Activated CD4-positive, alpha-beta memory T cell treated with anti-CD3 and anti-CD28 coated beads for 36 hours (primary cell): ENCODE measurements around the gene CBX4. TPM values are rescaled to one million over a fixed set of nuclear protein-coding genes. Genes with fewer than 3 reads are reported as not detected.

Experiments
- CTCF ChIA-PET: fragments of 350-600 bp; sonication (Branson Sonifier 250); formaldehyde crosslinking; loops from one replicate; lab custom pipeline; 2021; ENCODE audit warnings: antibody characterized with exemption, inconsistent platforms; lab: Charles Lee
- POLR2A ChIA-PET: fragments of 350-600 bp; sonication (Branson Sonifier 250); formaldehyde crosslinking; loops from one replicate; lab custom pipeline; 2021; ENCODE audit warnings: antibody characterized with exemption; lab: Charles Lee
- DNase-seq: peaks from one replicate; pipeline ENCODE4 v3.0.0-alpha.2; 2020
- H3K27ac Mint-ChIP-seq: one replicate; pipeline ENCODE4 v1.8.0; 2021; ENCODE audit warnings: mixed read lengths
- H3K27me3 Mint-ChIP-seq: one replicate; pipeline ENCODE4 v1.8.0; 2021; ENCODE audit warnings: mixed read lengths
- H3K36me3 Mint-ChIP-seq: one replicate; pipeline ENCODE4 v1.8.0; 2021; ENCODE audit warnings: mixed read lengths
- H3K4me1 Mint-ChIP-seq: one replicate; pipeline ENCODE4 v1.8.0; 2021; ENCODE audit warnings: low read depth, mixed read lengths
- H3K4me3 Mint-ChIP-seq: one replicate; pipeline ENCODE4 v1.8.0; 2021; ENCODE audit warnings: mild to moderate bottlenecking, mixed read lengths
- H3K9me3 Mint-ChIP-seq: one replicate; pipeline ENCODE4 v1.8.0; 2021; ENCODE audit warnings: mixed read lengths
- intact Hi-C: fragments of 100-400 bp; cut with micrococcal nuclease; formaldehyde crosslinking; loops from one replicate; pipeline ENCODE4 v1.15.1; 2023
- total RNA-seq, 2 experiments: library from RNA; stranded (reverse); gene quantifications; one replicate each; pipeline ENCODE4 v1.2.3, GENCODE V29; 2021

The CBX4 gene
- total RNA-seq, 2 experiments from 2014 or later: 14.0 to 14.2 TPM

- CTCF ChIA-PET: no interaction called here
- Mint-ChIP-seq H3K4me3 (no peak overlapping the region), H3K4me1 (peaks cover 4% of the 10 kb centered on the region), H3K27ac (no peak overlapping the region), H3K9me3 (no peaks in the 10 kb centered on the region), H3K27me3 (peaks cover 4% of the 10 kb centered on the region), H3K36me3 (no peaks in the 10 kb centered on the region)
- POLR2A ChIA-PET: no interaction called here
- no peak for DNase-seq
- intact Hi-C loops: no loop called here
Observed at GRCh38 chr17:79870540-79870939, 31.3 kb upstream of the CBX4 start.

DNA sequence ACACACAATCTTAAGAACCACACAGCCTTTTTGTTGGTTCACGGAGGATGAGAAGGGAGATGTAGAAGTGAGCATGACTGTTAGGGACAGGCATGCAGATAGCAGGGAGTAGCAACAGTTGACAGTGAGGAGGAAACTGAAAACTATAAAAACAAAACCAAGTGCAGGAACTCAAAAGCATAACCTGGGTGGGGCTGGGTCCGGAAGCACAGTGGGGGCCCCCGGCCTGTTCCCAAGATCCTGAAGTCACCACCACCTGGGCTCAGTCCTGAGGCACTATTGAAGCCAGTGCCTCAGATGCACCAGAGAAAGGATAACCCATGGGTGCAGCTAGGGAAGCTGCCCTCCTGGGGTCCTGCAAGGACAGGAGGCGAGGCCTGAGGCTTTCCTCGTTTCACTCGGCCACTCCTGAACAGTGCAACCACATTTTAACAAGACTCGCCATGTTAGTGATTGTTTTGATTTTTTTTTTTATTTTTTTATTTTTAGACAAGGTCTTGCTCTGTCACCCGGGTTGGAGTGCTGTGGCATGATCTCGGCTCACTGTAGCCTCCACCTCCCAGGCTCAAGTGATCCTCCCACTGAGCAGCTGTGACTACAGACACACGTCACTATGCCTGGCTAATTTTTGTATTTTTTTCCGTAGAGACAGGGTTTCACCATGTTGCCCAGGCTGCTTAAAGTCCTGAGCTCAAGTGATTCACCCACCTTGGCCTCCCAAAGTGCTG is 27.7 kb upstream of the CBX4 start:
- H3K4me1 Mint-ChIP-seq: no peaks in the 10 kb centered on the region
- peak; percentile 22 for DNase-seq
- H3K4me3 Mint-ChIP-seq: no peak overlapping the region
- no peak overlapping the region for H3K27ac Mint-ChIP-seq
- no peaks in the 10 kb centered on the region for H3K36me3 Mint-ChIP-seq
- H3K9me3 Mint-ChIP-seq: no peaks in the 10 kb centered on the region
- intact Hi-C loops: no loop called here
- ChIA-PET CTCF (no interaction called here), POLR2A (no interaction called here)
- H3K27me3 Mint-ChIP-seq: peaks cover 18% of the 10 kb centered on the region

- Mint-ChIP-seq H3K9me3 (no peaks in the 10 kb centered on the region), H3K27ac (no peak overlapping the region), H3K4me1 (no peaks in the 10 kb centered on the region), H3K27me3 (peaks cover 25% of the 10 kb centered on the region), H3K36me3 (no peaks in the 10 kb centered on the region), H3K4me3 (no peak overlapping the region)
- ChIA-PET POLR2A (no interaction called here), CTCF (interaction anchor here (0.7 to 1.1 kb wide), 2 partner anchors 7 to 124 kb away, joined by 3 to 4 read pairs; no protein-coding TSS in a partner anchor)
- intact Hi-C loops: no loop called here
- no peak for DNase-seq
Observed at GRCh38 chr17:79865351-79866210, 26.3 kb upstream of the CBX4 start.

DNA sequence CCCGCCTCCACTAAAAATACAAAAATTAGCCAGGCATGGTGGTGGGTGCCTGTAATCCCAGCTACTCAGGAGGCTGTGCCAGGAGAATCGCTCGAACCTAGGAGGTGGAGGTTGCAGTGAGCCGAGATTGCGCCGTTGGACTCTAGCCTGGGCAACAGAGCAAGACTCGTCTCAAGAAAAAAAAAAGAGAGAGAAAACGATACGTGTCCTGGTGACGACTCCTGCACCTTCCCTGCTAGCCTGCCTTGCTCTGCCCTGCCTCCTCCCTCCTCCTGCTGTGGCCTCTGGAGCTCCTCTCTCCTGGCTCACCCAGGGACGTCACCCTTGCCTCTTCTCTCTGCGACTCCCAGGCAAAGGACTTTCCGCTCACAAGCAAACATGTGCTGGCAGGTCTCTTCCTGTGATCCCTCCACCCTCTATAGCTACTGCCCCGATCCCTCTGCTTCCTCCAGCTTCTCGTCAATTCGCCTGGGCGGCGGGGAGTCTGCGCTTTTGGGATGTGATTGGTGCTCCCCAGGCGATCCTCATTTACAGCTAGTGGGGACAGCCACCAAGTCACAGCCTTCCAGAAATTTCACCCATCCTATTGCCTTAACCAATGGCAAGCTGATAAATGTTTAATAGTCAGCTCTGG is 25.5 kb upstream of the CBX4 start:
- no peak overlapping the region for H3K4me3 Mint-ChIP-seq
- no peaks in the 10 kb centered on the region for H3K36me3 Mint-ChIP-seq
- no peak overlapping the region for H3K27ac Mint-ChIP-seq
- H3K9me3 Mint-ChIP-seq: no peaks in the 10 kb centered on the region
- CTCF ChIA-PET: interaction anchor here (0.7 to 1.1 kb wide), 2 partner anchors 8 to 123 kb away, joined by 3 to 4 read pairs; no protein-coding TSS in a partner anchor
- intact Hi-C loops: no loop called here
- POLR2A ChIA-PET: no interaction called here
- H3K4me1 Mint-ChIP-seq: no peaks in the 10 kb centered on the region
- H3K27me3 Mint-ChIP-seq: peaks cover 25% of the 10 kb centered on the region
- DNase-seq: no peak

GRCh38 chr17:79864147-79864546 is 24.9 kb upstream of the CBX4 start:
- H3K36me3 Mint-ChIP-seq: no peaks in the 10 kb centered on the region
- DNase-seq: no peak
- peaks cover 25% of the 10 kb centered on the region for H3K27me3 Mint-ChIP-seq
- H3K4me3 Mint-ChIP-seq: no peak overlapping the region
- CTCF ChIA-PET: no interaction called here
- intact Hi-C loops: no loop called here
- H3K27ac Mint-ChIP-seq: no peak overlapping the region
- no peaks in the 10 kb centered on the region for H3K4me1 Mint-ChIP-seq
- no peaks in the 10 kb centered on the region for H3K9me3 Mint-ChIP-seq
- POLR2A ChIA-PET: no interaction called here

GRCh38 chr17:79862771-79863440 is 23.7 kb upstream of the CBX4 start:
- POLR2A ChIA-PET: no interaction called here
- Mint-ChIP-seq H3K4me3 (no peak overlapping the region), H3K9me3 (no peaks in the 10 kb centered on the region), H3K27ac (no peak overlapping the region), H3K27me3 (peaks cover 29% of the 10 kb centered on the region), H3K36me3 (no peaks in the 10 kb centered on the region), H3K4me1 (no peaks in the 10 kb centered on the region)
- intact Hi-C loops: no loop called here
- CTCF ChIA-PET: no interaction called here
- DNase-seq: no peak

DNA sequence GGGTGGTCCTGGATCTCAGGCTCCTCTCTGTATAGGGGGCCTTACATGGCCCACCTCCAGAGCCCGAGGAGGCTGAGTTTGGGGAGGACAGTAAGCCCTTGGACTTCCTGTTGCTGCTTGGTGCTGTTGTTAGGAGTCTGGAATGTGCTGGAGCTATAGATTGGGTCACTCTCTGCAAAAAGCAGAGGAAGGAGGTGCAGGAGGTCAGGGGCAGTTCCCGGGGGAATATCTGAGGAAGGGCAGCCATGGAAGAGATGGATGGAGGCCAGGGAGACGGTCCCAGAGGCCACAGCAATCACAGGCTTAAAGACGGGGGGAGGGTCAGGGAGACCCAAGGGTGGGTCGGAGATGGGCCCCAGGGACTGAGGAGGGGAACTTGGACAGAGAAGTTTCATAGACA is 23.0 kb upstream of the CBX4 start:
- no peak for DNase-seq
- CTCF ChIA-PET: no interaction called here
- POLR2A ChIA-PET: no interaction called here
- no peak overlapping the region for H3K27ac Mint-ChIP-seq
- H3K4me3 Mint-ChIP-seq: no peak overlapping the region
- no peaks in the 10 kb centered on the region for H3K9me3 Mint-ChIP-seq
- H3K27me3 Mint-ChIP-seq: peaks cover 29% of the 10 kb centered on the region
- no peaks in the 10 kb centered on the region for H3K4me1 Mint-ChIP-seq
- intact Hi-C loops: no loop called here
- H3K36me3 Mint-ChIP-seq: no peaks in the 10 kb centered on the region

GRCh38 chr17:79861413-79862216 is 22.4 kb upstream of the CBX4 start:
- intact Hi-C loops: no loop called here
- Mint-ChIP-seq H3K36me3 (no peaks in the 10 kb centered on the region), H3K4me3 (no peak overlapping the region), H3K4me1 (no peaks in the 10 kb centered on the region), H3K27ac (no peak overlapping the region), H3K27me3 (peaks cover 32% of the 10 kb centered on the region), H3K9me3 (no peaks in the 10 kb centered on the region)
- ChIA-PET POLR2A (no interaction called here), CTCF (no interaction called here)
- DNase-seq: no peak

DNA sequence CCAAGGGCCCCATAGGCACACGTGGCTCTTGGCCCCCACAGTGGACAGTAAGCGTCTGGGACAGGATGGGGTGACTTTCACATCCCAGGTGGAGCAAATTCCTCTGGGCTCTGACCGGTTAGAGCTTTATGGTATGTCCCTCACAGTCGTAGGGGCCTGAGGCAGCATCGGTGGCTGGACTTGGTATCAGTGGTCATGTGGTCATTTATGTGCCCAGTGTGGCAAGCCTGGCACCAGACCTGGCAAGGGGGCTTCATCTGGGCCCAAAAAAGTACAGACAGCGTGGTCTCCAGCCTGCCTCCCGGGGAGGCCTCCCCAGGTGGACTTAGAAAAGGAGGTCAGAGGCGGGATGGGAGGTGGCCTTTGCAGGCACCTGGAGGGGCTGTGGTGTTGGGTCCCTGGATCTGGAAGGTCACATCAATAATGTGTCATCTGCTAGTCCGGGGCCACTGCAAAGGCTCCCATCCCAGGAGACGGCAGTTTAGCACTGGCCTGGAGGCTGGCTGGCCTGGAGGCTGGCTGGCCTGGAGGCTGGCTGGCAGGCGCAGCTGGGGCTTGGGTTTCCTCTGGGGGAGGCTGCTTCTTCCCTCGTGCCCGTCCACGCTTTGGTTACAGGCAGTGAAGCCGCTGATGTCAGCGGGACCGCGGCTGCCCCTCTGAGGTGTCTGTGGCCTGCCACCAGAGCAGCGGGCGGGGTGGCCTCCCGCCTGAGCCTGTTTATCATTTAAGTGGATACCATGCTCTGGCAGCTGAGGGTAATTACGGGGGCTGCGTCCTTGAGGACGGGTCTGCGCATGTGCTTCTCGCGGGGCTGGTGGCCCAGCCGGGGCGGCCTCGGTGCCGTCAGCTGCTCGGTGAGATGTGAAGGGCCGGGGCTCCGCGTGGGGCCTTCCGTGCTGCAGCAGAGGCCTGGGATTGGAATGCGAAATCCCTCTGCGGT is 20.7 kb upstream of the CBX4 start:
- Mint-ChIP-seq H3K36me3 (no peaks in the 10 kb centered on the region), H3K4me1 (no peaks in the 10 kb centered on the region), H3K4me3 (no peak overlapping the region), H3K27ac (no peak overlapping the region), H3K27me3 (peaks cover 28% of the 10 kb centered on the region), H3K9me3 (no peaks in the 10 kb centered on the region)
- intact Hi-C loops: no loop called here
- ChIA-PET POLR2A (no interaction called here), CTCF (interaction anchor here (1.4 kb wide), 1 partner anchor 16 kb away, joined by 3 read pairs; no protein-coding TSS in a partner anchor)
- no peak for DNase-seq

DNA sequence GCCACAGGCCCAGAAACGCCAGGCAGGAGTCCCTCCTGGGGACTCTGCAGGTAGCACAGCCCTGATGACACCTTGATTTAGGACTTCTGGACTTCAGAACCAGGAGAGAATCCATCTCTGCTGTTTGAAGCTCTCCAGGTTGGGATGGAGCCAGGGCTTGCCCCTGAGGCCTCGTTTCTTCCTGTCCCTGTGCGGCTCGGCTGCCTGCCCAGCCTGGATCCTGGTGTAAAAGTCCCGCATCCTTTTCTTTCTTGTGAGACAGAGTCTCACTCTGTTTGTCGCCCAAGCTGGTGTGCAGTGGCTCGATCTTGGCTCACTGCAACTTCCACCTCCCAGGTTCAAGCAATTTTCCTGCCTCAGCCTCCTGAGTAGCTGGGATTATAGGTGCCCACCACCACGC is 17.9 kb upstream of the CBX4 start:
- ChIA-PET POLR2A (no interaction called here), CTCF (no interaction called here)
- no peak for DNase-seq
- H3K4me3 Mint-ChIP-seq: no peak overlapping the region
- intact Hi-C loops: no loop called here
- peaks cover 3% of the 10 kb centered on the region for H3K4me1 Mint-ChIP-seq
- no peaks in the 10 kb centered on the region for H3K36me3 Mint-ChIP-seq
- H3K9me3 Mint-ChIP-seq: no peaks in the 10 kb centered on the region
- peaks cover 15% of the 10 kb centered on the region for H3K27me3 Mint-ChIP-seq
- no peak overlapping the region for H3K27ac Mint-ChIP-seq
